ENCODE measurements around the gene GARIN6. TPM values are rescaled to one million over a fixed set of nuclear protein-coding genes. Genes with fewer than 3 reads are reported as not detected.

GARIN6 gene
- total RNA-seq, result not detected in 2 replicates

GRCh38 chr12:99647453-99647852 lies at the start of gene GARIN6:
Gene GARIN6 (plus strand): TSS chr12:99647753. CDS start chr12:99648175, 422 bp downstream.

